Kidney (tissue), 14 donors: ENCODE measurements around the gene CDK8. TPM values are rescaled to one million over a fixed set of nuclear protein-coding genes. Genes with fewer than 3 reads are reported as not detected.

Experiments
- DNase-seq, 5 donors: peaks; one replicate each; pipeline ENCODE4 v3.0.0-alpha.2; 2013 to 2020
- FAIRE-seq: peaks from 2 replicates; lab custom pipeline; 2012; peaks lifted over from hg19 to GRCh38; lab: Jason Lieb, UNC
- H3K27ac ChIP-seq, 2 donors: one replicate each; pipeline ENCODE4 v1.7.0; 2013; ENCODE audit warnings: low read depth in 2 of 2, low read length in 2 of 2, inconsistent platforms in 1 of 2
- H3K27me3 ChIP-seq: one replicate; pipeline ENCODE4 v1.7.1; 2013; ENCODE audit warnings: low read length, inconsistent platforms; ENCODE audit not compliant: control insufficient read depth, insufficient read depth
- H3K36me3 ChIP-seq, 3 donors: one replicate each; pipeline versions ENCODE4 v1.7.0 to v1.7.1; 2013; ENCODE audit warnings: low read length in 3 of 3, control low read depth in 1 of 3, inconsistent platforms in 1 of 3; ENCODE audit not compliant: insufficient read depth in 3 of 3, control insufficient read depth in 2 of 3
- H3K4me1 ChIP-seq, 3 donors: one replicate each; pipeline versions ENCODE4 v1.7.0 to v1.7.1; 2013; ENCODE audit warnings: low read length in 3 of 3, inconsistent platforms in 1 of 3, low read depth in 1 of 3; ENCODE audit not compliant: control insufficient read depth in 2 of 3, insufficient read depth in 2 of 3
- H3K4me3 ChIP-seq, 3 donors: one replicate each; pipeline versions ENCODE4 v1.7.0 to v1.8.1; 2013; ENCODE audit warnings: low read length in 3 of 3, control low read depth in 1 of 3, inconsistent platforms in 1 of 3
- H3K9ac ChIP-seq, 3 donors: one replicate each; pipeline versions ENCODE4 v1.7.0 to v1.7.1; 2013; ENCODE audit warnings: low read length in 3 of 3, control low read depth in 1 of 3, inconsistent platforms in 1 of 3
- H3K9me3 ChIP-seq, 3 donors: one replicate each; pipeline versions ENCODE4 v1.7.0 to v1.7.1; 2013; ENCODE audit warnings: low read length in 3 of 3, control low read depth in 1 of 3, inconsistent platforms in 1 of 3; ENCODE audit not compliant: control insufficient read depth in 2 of 3, insufficient read depth in 1 of 3
- intact Hi-C: fragments of 100-400 bp; cut with DNase I; formaldehyde crosslinking; loops from one replicate; pipeline ENCODE4 v1.11.1; 2022
- polyA plus RNA-seq: library from polyadenylated mRNA; stranded (reverse); fragments of 350-450 nt; fragmentation: Illumina TruSeq; extraction: RNeasy Lipid Tissue Mini Kit (QIAGEN cat#74804); gene quantifications from one replicate; pipeline ENCODE4 v1.2.3, GENCODE V29; 2014; ENCODE audit warnings: low read depth, low replicate concordance; ENCODE audit not compliant: insufficient read depth
- total RNA-seq: library from RNA; stranded (reverse); fragmentation: NEBNext Ultra II Directional; extraction: Animal tissue kit (Norgen Biotek cat#: 25700); gene quantifications from one replicate; pipeline ENCODE4 v1.2.1, GENCODE V29; 2021
- TF ChIP-seq, protein P1 (sequence below): IDR thresholded peaks from 3 replicates; pipeline ENCODE4 v1.5.1; 2012; ENCODE audit warnings: mild to moderate bottlenecking, moderate library complexity, borderline replicate concordance; ENCODE audit not compliant: insufficient read depth; ENCODE audit errors: extremely low read depth
- donor health status: control.
- donor health status: control.
- donor health status: control.
- donor health status: control.
- donor health status: control.
- donor health status: DM: yes; HTN: yes; CAD: no.
- donor health status: Normal renal cell carcinoma (clear cell type).

Gene CDK8
- total and polyA plus RNA-seq, 2 donors from 2014 or later: 10.4 to 11.2 TPM

DNA sequence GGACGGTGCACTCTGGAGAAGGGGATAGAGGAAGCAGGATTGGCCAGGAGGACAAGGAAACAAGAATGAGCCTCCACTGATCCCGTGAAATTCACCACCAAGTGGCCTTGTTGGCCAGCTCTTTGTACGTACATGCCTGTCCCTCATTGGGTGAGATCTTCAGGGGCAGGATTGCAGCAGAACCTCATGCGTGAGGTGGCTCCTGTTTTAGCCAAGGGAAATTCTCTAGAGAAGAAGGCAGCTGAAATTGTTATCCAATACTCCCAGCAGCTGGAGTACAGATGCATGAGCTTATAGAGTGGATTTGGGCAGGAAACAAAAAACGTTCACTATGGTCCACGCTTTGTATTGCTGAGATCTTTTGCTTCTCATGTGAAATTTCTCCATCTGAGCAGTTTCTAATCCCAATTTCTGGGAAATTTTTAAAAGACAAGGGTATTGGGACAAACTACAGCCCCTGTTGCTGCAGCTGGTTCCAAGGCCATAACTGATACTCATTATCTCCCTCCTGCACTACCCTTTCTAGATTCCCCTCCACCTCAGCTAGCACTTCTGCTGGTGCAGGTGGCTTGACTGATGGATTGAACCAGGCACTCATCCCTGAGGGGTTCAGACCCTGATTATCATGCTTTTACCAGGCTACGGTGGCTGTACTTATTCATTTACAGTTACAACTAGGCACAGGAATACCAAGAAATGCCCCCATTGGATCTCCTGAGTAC lies 27.9 kb upstream of the CDK8 start:
- H3K27ac ChIP-seq: no peak overlapping the region
- H3K4me1 ChIP-seq: peaks cover 0 to 4% (median 0%) of the 10 kb centered on the region in 3 donors
- FAIRE-seq: no peak
- TF ChIP-seq, protein P1, sequence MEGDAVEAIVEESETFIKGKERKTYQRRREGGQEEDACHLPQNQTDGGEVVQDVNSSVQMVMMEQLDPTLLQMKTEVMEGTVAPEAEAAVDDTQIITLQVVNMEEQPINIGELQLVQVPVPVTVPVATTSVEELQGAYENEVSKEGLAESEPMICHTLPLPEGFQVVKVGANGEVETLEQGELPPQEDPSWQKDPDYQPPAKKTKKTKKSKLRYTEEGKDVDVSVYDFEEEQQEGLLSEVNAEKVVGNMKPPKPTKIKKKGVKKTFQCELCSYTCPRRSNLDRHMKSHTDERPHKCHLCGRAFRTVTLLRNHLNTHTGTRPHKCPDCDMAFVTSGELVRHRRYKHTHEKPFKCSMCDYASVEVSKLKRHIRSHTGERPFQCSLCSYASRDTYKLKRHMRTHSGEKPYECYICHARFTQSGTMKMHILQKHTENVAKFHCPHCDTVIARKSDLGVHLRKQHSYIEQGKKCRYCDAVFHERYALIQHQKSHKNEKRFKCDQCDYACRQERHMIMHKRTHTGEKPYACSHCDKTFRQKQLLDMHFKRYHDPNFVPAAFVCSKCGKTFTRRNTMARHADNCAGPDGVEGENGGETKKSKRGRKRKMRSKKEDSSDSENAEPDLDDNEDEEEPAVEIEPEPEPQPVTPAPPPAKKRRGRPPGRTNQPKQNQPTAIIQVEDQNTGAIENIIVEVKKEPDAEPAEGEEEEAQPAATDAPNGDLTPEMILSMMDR: no peak
- DNase-seq: no peak
- no peaks in the 10 kb centered on the region for H3K27me3 ChIP-seq
- H3K4me3 ChIP-seq: no peak overlapping the region
- H3K9ac ChIP-seq: no peak overlapping the region
- H3K9me3 ChIP-seq: no peaks in the 10 kb centered on the region
- intact Hi-C loops: no loop called here
- no peaks in the 10 kb centered on the region for H3K36me3 ChIP-seq

DNA sequence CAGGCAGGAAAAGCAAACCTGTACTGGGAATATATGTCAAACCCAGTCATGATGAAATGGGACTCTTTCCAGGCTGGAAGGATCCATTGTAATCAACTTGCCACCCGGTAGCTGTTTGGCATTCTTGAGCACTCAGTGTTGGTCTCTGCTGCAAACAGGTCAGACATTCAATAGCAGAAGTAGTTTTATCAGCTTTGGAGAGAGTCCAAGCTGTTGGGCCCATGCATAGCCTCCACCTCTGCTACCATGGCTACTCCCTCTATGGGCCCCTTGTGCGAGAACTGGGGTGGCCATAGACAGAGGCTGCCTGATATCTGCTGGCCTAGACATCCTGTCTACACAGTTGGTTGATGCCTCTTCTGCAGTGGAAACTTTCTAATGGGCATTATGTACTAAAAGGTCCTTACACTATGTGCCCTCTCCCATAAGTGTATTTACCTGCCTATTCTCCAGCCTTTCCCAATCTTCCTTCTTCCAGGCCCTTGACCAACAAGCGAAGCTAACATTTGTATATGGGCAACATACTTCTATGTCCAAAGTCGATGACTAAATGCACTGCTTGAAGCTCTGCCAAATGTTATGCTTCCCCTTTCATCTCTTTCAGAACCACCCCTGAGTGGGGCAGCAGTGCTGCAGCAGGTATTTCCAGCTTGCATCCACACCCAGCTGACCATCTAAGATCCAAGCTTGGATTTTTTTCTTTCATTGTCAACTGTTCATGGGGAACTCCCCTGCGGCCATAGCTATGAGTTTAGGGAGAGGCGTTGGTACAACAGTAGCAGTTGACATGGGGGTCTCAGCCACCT lies 26.6 kb upstream of the CDK8 start:
- H3K9ac ChIP-seq: no peak overlapping the region
- intact Hi-C loops: no loop called here
- no peaks in the 10 kb centered on the region for H3K36me3 ChIP-seq
- H3K4me3 ChIP-seq: no peak overlapping the region
- H3K9me3 ChIP-seq: no peaks in the 10 kb centered on the region
- DNase-seq (no peak), FAIRE-seq (no peak)
- H3K27ac ChIP-seq: no peak overlapping the region
- H3K27me3 ChIP-seq: no peaks in the 10 kb centered on the region
- TF ChIP-seq, protein P1: no peak
- peaks cover 0 to 4% (median 0%) of the 10 kb centered on the region in 3 donors for H3K4me1 ChIP-seq

DNA sequence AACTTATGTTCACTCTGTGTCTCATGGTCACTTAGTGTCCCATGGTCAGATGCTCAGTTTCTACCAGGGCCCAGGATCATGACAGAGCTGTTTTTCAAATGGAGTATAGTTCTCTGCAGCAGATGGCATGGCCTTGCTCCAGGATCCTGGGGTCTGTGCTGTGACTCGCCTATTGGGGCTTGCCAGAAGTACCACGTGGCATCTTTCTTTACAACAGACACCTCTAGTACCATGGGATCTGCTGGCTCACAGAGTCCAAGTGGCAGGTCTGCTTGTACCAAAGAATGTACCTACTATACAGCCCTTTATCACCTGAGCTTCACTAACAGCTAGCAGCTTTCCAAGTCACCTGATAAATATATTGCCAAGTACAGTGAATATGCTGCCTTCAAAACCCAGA lies 25.8 kb upstream of the CDK8 start:
- intact Hi-C loops: no loop called here
- Histone ChIP-seq H3K4me3 (no peak overlapping the region), H3K27ac (no peak overlapping the region), H3K4me1 (no peaks in the 10 kb centered on the region), H3K9me3 (no peaks in the 10 kb centered on the region), H3K27me3 (no peaks in the 10 kb centered on the region), H3K9ac (no peak overlapping the region), H3K36me3 (no peaks in the 10 kb centered on the region)
- DNase-seq (no peak), FAIRE-seq (no peak)
- TF ChIP-seq, protein P1: no peak
